Brain microvascular endothelial cell (primary cell): ENCODE data around the gene TCF7L2.

Experiments
- DNase-seq: peaks from one replicate; pipeline ENCODE4 v3.0.0-alpha.2; 2020
- H3K27ac ChIP-seq: fragments of 250-450 bp; sonication (Bioruptor Pico); 2 replicates; pipeline ENCODE4 v1.5.1; 2020; ENCODE audit warnings: mild to moderate bottlenecking, moderate library complexity
- H3K27me3 ChIP-seq: fragments of 250-450 bp; sonication (Bioruptor Pico); replicated peaks from 2 replicates; pipeline ENCODE4 v1.5.1; 2020; ENCODE audit warnings: mild to moderate bottlenecking
- H3K36me3 ChIP-seq: fragments of 250-450 bp; sonication (Bioruptor Pico); replicated peaks from 2 replicates; pipeline ENCODE4 v1.5.1; 2020; ENCODE audit warnings: mild to moderate bottlenecking
- H3K4me3 ChIP-seq: 2 replicates; pipeline ENCODE4 v1.5.1; 2011; ENCODE audit warnings: low read depth, mild to moderate bottlenecking, control low read depth, low read length, moderate library complexity
- in situ Hi-C: cut with HindIII; loops from 2 replicates; pipeline ENCODE4 v1.10.0; 2017; ENCODE audit warnings: low sequenced_read_pairs, low pct_ligation_motif_present
- TF ChIP-seq, protein P1 (sequence below): IDR thresholded peaks from 2 replicates; pipeline ENCODE4 v1.5.1; 2011; ENCODE audit warnings: low read depth, mild to moderate bottlenecking, moderate library complexity, low read length, control low read depth, inconsistent platforms; ENCODE audit errors: missing control alignments

TCF7L2 gene

DNA sequence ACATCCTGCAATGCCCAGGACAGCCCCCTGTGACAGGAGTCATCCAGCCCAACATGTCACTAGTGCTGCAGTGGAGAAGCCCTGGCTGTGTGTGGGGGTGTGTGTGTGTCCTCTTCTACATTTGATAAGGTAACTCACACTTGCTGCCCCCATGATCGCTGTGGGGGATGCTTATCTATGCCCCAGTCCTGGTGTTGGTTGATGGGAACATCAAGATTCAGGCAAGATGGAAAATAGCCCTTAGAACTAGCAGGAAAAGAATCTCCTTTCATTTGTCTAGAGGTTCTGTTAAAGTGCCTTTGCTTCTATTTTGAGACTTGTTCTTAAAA is 52.4 kb downstream of the TCF7L2 start:
- Histone ChIP-seq H3K27ac (no peak overlapping the region), H3K27me3 (no peaks in the 10 kb centered on the region), H3K36me3 (no peaks in the 10 kb centered on the region), H3K4me3 (no peak overlapping the region)
- TF ChIP-seq, protein P1, sequence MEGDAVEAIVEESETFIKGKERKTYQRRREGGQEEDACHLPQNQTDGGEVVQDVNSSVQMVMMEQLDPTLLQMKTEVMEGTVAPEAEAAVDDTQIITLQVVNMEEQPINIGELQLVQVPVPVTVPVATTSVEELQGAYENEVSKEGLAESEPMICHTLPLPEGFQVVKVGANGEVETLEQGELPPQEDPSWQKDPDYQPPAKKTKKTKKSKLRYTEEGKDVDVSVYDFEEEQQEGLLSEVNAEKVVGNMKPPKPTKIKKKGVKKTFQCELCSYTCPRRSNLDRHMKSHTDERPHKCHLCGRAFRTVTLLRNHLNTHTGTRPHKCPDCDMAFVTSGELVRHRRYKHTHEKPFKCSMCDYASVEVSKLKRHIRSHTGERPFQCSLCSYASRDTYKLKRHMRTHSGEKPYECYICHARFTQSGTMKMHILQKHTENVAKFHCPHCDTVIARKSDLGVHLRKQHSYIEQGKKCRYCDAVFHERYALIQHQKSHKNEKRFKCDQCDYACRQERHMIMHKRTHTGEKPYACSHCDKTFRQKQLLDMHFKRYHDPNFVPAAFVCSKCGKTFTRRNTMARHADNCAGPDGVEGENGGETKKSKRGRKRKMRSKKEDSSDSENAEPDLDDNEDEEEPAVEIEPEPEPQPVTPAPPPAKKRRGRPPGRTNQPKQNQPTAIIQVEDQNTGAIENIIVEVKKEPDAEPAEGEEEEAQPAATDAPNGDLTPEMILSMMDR: no peak
- in situ Hi-C loops: no loop called here
- DNase-seq: no peak

DNA sequence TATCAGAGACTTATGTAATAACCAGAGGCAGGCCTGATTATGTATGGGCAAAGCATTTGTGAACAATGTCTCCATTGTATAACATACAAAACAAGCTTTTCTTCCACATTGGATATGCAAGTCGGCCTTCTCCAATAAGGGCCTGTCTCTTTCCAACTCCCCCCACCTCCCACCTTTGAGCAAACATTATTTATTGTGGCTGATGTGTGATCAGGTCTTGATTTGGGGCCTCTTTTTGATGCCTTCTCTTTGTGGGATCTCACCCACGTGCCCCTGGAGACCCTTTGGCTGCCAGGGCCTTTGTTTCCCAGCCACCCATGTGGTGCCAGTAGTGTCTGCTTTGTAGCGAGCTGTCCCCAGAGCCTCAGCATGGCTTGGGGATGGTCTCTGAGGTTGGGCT is 53.0 kb downstream of the TCF7L2 start:
- TF ChIP-seq, protein P1: no peak
- in situ Hi-C loops: no loop called here
- H3K4me3 ChIP-seq: no peak overlapping the region

DNA sequence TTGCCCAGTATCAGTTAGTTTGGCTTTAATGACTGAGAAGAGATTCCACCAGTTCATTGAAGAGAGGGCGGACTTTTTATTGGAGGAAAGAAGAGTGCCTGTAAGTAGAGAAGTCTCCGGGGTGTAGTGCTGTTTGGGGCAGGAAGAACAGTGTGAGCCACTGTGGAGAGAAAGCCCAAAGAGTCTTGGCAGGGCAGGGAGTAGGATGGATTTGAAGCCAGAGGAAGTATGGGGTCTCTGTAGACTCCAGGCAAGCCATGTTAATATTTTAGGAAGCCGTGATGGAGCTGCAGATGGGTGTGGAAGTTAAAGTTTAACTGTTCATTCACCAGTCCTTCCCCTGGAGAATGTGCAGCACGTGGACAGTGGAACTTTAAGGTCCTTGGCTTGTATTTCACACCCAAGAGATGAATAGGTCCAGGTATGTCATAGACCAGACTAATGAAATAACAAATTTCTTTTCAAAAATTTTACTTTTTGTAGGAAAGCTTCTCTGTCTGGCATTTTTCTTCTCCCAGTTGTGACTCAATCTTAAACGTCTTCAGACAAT is 54.1 kb downstream of the TCF7L2 start:
- Histone ChIP-seq H3K4me3 (no peak overlapping the region), H3K36me3 (no peaks in the 10 kb centered on the region), H3K27ac (no peak overlapping the region), H3K27me3 (no peaks in the 10 kb centered on the region)
- no peak for DNase-seq
- in situ Hi-C loops: no loop called here
- TF ChIP-seq, protein P1: no peak

More for the DNA sequence above, 53.0 kb downstream of the TCF7L2 start:
- Histone ChIP-seq H3K27me3 (no peaks in the 10 kb centered on the region), H3K27ac (no peak overlapping the region), H3K36me3 (no peaks in the 10 kb centered on the region)
- no peak for DNase-seq

DNA sequence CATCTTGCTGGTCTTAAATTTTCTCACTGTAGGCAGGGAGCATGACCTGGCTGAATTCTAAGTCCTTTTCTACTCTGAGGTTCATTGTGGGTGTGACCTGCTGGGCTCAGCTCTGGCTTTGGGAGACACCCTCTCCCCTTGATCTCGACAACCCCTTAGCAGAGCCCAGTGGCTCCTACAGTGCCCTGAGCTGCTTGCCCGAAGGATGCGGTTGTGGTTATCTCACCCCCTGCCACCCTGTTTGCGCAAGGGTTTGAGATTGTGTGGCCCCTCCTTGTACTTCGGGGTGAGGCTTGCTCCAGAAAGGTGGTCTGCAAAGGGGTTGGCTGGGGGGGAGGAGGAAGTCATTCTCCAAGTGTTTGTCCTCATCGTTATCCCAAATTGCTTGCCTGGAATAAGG is 55.3 kb downstream of the TCF7L2 start:
- no peak overlapping the region for H3K27ac ChIP-seq
- H3K4me3 ChIP-seq: no peak overlapping the region
- H3K27me3 ChIP-seq: no peaks in the 10 kb centered on the region
- TF ChIP-seq, protein P1: no peak
- no peak for DNase-seq
- in situ Hi-C loops: no loop called here
- H3K36me3 ChIP-seq: no peaks in the 10 kb centered on the region

DNA sequence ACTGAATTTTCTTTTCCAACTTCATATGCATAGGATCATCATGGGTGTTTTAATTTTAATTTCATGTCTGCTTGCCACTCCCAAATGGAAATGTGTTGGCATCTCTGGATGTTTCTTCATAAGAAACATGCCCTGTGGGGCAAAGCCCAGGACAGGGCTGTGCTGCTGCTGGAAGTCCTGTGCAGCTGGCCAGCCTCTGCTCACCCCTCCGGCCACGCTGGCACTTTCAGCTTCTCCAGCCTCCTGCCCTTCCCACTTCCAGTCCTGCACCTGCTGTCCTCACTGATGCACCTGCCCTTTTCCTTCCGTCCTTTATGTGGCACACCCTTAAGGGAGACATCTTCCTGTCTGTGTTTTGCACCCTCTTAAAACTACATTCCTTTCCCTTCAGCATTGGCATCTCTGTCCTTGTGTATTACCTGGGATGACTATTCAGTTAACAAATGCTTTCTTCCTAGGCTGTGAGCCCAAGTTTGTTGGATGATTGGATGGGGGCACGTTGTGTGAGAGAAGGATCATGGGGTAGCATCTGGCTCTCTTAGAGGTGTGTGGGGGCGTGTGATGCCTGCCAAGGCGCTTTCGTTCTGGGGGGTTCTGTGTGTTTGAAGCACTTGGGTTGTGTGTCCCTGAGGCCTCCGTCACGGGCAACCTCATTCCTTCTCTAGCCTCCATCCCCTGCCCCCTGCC is 56.8 kb downstream of the TCF7L2 start:
- Histone ChIP-seq H3K36me3 (no peaks in the 10 kb centered on the region), H3K27me3 (no peaks in the 10 kb centered on the region), H3K27ac (no peak overlapping the region), H3K4me3 (no peak overlapping the region)
- DNase-seq: no peak
- TF ChIP-seq, protein P1: no peak
- in situ Hi-C loops: no loop called here

DNA sequence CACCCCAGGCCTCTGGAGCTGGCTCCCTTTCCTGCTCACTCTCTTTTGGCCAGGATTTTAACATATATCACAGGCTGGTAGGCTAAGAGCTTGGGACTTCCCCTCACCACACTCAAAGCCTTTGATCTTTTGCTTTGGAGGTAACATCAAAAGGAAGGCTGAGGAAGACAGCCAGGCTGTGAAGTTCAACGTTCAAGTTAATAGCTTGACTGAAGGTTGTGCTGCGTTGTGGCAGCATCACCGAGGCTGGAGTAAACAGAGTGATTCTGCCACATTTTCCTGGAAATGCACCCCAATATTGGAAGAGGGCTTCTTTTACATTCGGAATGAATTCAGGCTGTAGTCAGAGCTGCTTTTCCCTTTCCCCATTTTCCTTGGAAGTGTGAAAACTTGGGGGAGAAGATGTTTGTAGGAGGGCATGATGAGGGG is 57.3 kb downstream of the TCF7L2 start:
- DNase-seq: no peak
- H3K4me3 ChIP-seq: no peak overlapping the region
- in situ Hi-C loops: no loop called here
- H3K27ac ChIP-seq: no peak overlapping the region
- TF ChIP-seq, protein P1: no peak
- no peaks in the 10 kb centered on the region for H3K36me3 ChIP-seq
- no peaks in the 10 kb centered on the region for H3K27me3 ChIP-seq
